Activated CD4-positive, alpha-beta T cell treated with anti-CD3 and anti-CD28 coated beads for 4 hours (primary cell): ENCODE measurements around the gene KLHL3.

Experiments used
- DNase-seq, 2 donors: peaks; one replicate each; pipeline ENCODE4 v3.0.0-alpha.2; 2020

The KLHL3 gene

DNA sequence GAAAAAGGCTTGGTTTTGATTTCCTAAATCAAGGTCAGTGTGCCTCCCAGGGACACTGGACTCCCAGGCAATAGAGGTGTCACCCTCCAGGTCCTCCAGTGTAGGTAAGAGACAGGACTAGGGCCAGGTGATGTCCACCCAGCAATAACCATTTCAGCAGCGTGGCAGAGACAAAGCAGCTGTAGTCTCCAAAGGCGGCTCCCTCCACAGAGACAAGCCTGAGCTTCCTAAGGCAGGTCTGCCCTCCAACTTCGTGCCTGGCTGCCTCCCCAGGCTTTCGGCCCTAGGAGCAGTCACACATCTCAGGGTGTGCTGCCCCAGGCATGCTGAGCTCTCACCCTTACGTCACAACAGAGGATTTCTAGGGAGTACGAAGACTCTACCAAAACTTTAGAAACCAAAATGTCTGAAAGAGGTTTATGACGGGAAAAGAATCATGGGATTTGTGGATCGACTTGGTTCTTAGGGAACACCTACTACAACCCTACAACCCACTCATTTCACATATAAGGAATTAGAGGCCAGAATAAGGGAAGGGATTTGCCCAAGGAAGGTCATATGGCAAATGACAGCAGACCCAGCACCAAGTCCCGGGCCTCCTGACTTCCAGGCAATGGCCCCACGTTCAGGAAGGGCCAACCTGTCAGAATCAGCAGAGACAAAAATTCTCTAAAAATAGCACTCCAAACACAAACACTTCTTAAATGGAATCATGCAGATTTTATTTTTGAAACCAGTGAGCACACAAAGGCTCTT lies 105.5 kb downstream of the KLHL3 start:
- no peak for DNase-seq

- peak in 1 of 2 donors; percentile 27 for DNase-seq
Measured at GRCh38 chr5:137629646-137630045, 106.2 kb downstream of the KLHL3 start.

- no peak for DNase-seq
Measured at GRCh38 chr5:137627706-137628105, 108.2 kb downstream of the KLHL3 start.

- no peak for DNase-seq
Measured at GRCh38 chr5:137627293-137627692, 108.6 kb downstream of the KLHL3 start.

DNA sequence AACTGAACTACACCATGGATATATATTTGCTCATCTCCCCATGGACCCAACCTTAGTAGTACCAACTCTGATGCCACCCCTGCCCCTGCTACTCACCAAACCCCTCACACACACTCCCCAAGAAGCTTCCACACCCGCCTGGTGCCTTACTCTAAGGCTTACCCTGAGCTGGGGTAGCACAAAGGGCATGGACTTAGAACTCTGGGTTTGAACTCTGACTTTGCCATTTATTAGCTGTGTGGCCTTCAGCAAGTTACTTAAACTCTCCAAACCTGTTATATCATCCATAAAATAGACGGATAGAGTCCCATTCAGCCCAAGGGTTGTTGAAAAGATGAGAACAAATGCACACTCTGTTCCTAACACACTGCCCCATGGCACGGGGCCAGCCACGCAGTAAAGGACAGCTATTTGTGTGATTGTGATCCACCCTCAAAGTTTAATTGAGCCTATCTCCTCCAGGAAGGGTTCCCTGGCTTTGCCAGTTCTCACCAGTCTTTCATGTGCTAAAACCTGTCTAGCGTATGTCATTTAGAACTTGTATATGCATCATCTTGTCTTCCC lies 111.0 kb downstream of the KLHL3 start:
- DNase-seq = no peak

DNA sequence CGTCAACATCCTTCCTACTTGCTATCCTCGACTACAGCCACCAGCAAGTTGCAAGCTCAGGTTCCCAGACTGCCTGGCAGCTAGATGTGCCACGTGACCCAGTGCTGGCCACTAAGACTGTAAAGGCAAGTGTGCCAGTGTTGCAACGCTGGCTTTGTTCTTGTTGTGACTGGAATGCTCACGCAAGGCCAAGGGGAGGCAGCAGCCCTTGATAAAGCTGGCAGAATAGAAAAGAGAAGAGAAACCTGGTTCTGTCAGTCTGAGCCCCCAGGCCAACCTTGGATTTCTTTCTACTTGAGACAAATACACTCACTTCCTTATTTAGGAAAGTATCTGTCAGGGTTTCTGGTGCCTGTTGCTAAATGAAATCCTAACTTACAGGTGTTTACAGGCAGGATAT lies 113.0 kb downstream of the KLHL3 start:
- no peak for DNase-seq

GRCh38 chr5:137621861-137622823 lies 113.7 kb downstream of the KLHL3 start:
- DNase-seq = no peak

DNA sequence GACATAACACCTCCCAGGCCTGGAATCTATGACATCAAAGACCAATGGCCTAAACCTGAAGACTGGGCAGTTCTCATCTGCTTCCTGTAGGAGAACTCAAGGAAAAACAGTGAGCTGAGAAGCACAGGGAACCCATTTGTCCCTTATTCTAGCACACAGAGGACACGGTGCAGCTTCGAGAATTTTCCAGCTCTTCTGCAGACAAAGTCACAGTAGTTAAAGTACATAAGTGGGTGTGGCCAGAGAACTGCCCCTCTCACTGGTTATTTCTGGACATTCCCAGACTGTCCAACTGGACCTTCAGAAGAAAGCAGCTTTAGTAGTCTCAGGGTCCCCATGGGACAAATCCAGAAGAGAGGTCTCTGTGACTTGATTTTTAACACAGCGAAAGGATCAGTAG lies 114.6 kb downstream of the KLHL3 start:
- DNase-seq = no peak

DNA sequence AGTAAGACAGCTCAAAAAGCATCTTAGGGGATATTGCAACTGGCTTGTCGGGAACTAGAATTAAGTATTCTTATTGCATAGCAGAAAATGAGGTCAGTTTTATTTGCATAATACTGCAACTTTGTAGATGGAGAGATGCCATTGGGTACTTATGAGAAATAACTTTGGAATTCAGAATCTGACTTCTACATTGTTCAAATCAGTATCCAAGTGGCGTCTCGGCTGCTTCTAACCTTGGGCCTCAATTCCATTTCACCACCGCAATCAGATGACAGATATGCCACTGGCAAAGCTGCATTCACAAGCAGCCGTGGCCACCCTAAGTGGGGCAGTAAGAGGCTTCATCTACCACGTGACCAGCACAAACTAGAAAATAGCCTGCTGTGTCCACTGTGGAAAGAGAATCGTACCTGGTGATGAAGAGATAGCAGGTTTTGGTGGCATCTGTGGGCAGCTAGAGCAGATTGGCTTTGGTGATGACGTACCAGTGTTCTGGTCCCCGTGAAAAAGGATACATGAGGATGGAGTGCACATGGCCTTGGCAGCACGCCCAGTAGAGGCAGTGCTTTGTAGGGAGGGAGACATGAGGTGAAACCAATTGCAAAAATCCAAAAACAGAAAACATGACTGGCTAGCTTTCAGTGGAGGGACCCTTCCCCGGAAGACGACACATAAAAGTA lies 116.6 kb downstream of the KLHL3 start:
- DNase-seq = no peak

DNA sequence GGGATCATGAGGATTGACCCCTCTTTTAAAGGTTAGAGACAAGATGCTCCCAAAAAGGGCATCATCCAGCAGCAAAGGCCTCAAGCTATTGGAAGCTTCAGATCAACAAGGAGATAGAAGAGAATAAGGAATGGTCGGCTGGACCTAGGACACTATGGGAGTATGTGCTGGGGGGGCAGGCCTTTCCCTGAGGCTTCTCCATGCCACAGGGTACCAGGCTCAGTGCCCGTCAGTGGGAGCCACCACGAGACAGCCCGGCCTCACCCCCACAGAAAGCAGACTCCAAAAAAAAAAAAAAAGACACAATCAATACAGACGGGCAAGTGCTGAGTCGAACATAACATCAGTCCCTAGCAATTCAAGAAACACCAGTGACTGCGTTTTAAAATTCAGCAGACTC lies 117.4 kb downstream of the KLHL3 start:
- no peak for DNase-seq

GRCh38 chr5:137617528-137618205 lies 118.2 kb downstream of the KLHL3 start:
- DNase-seq = no peak

DNA sequence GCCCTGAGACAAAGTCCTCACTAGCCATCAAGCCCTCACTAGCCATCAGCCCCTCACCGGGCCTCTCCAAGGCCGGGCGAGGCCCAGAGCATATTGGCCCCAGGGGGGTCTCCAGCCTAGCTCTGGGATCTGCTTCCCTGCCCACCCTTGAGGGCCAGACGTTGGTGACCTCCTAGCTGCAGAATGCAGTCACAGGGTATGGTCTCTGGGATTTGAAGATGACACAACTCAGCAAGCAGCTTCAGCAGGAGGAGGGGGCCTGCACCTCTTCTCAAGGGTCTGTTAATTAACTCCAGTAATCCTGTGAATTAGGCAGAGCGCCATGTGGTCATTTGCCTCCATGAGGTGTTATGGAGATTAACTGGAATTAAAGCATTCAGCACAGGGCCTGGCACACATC lies 119.8 kb downstream of the KLHL3 start:
- no peak for DNase-seq

DNA sequence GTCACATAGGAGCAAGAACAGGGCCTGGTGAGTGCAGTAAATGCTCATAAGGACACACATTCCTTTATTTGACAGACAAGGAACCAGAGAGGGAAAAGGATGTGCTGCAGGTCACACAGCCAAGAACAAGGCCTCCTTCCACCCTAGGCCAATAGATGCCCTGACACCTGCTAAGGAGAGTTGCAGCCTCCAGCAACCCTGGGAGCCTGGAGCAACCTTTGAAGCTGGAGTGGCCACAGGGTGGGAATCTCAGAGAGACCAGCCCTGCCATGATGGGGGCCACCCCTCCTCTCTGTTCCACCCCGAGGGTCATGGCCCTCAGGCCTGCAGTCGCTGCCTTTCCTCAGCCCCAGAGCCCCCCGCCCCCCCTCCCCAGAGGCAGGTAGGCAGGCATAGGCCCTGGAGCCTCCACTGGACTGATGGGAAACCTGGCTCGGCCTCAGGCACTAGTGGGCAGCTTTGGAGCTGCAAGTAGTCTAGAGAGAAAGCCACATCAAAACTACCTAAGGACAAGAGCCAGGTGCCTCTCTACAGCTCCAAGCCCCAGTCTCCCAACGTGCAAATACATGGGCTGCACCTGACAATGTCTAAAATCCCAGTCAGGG lies 120.6 kb downstream of the KLHL3 start:
- DNase-seq = no peak

DNA sequence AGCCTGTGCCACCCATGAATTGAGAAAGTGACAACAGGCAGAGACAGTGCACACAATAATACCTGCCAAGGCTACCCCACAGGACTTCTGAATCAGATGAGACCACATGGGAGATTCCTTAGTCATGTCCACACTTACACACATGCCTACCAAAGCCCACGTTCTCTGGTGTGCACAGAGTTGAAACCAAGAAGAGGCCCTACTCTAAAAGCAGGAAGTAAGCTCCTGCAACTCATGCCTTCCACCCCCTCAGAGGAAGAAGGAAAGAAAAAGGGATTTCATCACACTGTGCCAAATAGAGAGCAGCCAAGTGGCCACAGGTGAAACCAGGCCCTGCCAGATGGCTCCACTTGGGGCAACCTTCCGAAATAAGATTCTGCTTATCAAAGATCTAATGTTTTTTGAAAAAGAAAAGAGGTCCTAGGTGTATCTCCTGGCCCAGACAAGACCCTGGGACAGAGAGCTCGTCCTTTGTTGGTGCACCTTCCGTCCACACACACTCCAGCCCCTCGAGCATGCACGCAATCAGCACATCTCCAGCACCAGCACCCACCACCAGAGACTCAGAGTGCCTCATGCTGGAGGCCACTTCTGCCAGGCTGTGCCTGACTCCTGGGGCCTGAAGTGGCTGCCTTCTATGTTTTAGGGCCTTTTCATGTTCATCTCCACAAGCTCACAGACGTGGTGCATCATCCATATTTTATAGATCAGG lies 122.2 kb downstream of the KLHL3 start:
- no peak for DNase-seq

DNA sequence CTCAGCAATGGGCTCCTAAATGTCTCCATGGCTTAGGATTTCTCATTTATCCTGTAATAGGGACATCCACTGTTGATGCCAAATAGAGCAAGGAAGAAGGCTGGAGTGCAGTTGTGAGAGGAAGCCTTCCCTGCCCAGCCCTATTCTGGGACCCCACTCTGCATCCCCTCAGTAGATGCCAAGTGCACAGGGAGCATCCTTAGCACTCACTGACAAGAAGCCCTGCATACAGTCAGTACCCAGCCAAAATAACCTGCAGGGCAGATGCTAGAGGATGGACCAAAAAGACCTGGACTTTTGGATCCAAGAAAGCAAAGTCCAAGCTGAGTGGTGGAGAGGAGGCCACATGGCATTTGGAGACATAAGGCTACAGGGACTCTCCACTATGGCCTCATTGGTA lies 123.3 kb downstream of the KLHL3 start:
- no peak for DNase-seq

DNA sequence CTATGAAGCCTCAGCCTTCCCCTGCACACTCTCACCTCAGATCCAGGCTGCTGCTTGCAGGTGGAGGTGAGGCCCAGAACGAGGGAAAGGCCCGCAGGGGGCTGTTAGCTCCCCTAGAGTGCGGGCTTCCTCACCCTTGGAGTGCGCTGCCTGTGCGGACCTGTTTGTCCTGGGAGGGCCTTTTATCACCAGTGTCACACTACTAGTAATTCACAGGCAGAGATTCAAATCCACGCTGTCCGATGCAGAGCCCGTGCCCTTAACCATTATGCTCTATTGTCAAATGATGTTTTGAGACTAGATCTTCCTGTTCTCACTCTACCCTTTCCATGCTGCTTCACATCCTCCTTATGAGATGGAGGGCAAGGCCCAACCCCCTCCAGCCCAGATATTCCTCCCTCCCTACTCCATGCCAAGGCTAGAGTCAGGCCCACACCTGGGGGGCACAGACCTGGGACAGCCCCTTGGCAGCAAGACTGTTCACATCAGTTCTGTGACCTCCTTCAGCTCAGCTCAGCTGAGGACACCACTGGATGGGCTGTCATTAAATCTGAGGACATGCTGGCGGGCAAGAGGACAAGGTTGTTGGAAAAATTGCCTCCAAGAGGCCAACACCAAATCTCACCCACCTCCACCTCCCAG lies 124.0 kb downstream of the KLHL3 start:
- DNase-seq = no peak

GRCh38 chr5:137611011-137611580 lies 124.8 kb downstream of the KLHL3 start:
- DNase-seq = no peak

DNA sequence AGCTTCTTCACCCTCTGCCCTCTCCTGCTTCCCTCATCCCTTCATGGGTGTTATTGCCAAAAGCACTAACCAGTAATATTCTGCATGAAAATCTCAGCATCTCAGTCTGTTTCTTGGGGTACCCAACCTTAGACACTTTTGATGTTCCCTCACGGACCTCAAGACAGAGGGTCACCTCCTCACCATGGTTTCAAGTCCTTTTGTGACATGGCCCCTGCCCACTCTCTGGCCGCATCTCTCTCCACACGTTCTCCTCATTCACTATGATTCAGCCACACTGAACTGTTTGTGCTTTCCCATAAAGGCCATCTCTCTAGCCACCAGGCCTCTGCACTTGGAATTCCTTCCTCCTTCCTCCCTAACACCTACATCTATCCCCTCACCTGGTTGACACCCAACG lies 125.3 kb downstream of the KLHL3 start:
- no peak for DNase-seq

DNA sequence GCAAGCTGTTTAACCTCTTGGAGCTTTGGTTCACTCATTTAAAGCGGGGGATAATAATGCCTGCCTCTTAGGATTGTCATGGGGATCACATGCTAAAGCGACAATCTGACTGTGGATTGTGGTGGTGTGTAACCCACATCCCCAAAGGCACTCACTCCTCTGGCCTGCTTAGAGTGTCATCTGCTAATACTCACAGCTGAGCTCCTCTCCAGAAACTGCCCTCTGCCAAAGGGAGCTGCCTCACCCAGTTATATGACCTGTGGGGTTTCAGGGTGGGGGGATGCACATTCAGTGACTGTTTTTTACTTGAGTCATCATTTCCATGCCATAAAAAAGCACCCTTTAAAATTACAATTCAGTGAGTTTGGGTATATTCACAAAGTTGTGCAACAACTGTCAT lies 126.8 kb downstream of the KLHL3 start:
- DNase-seq = no peak

DNA sequence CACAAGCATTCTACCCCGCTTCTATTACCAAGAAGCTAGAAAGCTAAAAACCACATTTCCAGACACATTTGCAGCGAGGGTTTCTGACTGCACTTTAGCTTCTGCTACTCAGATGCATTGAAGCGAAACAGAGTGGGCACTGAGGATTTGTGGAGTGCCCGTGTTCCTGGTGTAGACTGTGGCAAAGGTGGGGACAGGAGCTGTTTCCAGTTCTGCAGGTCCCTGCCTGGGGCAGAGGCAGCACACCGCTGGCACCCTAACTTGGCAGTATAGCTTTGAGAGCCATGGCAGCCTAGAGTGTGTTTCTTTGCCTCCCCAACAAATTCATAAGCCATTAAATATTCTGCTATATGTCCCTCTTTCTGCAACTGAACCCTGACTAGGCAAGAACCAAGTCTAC lies 128.1 kb downstream of the KLHL3 start:
- no peak for DNase-seq

GRCh38 chr5:137606401-137606800 lies 129.5 kb downstream of the KLHL3 start:
- no peak for DNase-seq
